Activated CD8-positive, alpha-beta T cell treated with anti-CD3 and anti-CD28 coated beads, Interleukin-2, amount 10 ng/mL, durations not matched to agents 7 days and 5 days (primary cell): Measurements from ENCODE around the gene PTPRZ1. TPM values are rescaled to one million over a fixed set of nuclear protein-coding genes. Genes with fewer than 3 reads are reported as not detected.

Experiments used
- ATAC-seq: fragments of 150-1000 bp; cut with Tn5 transposase; one replicate; pipeline ENCODE4 v1.10.0; 2021; ENCODE audit warnings: moderate library complexity
- CTCF ChIA-PET: fragments of 350-600 bp; sonication (Branson Sonifier 250); formaldehyde crosslinking; loops from one replicate; lab custom pipeline; 2021; ENCODE audit warnings: antibody characterized with exemption; lab: Charles Lee
- POLR2A ChIA-PET: fragments of 350-600 bp; sonication (Branson Sonifier 250); formaldehyde crosslinking; loops from one replicate; lab custom pipeline; 2021; ENCODE audit warnings: antibody characterized with exemption; lab: Charles Lee
- DNase-seq: peaks from one replicate; pipeline ENCODE4 v3.0.0-alpha.2; 2020
- H3K27ac Mint-ChIP-seq: one replicate; pipeline ENCODE4 v1.8.0; 2021; ENCODE audit warnings: mild to moderate bottlenecking, mixed read lengths
- H3K27me3 Mint-ChIP-seq: one replicate; pipeline ENCODE4 v1.8.0; 2021; ENCODE audit warnings: low read depth, mixed read lengths
- H3K36me3 Mint-ChIP-seq: one replicate; pipeline ENCODE4 v1.8.0; 2021; ENCODE audit warnings: low read depth, mixed read lengths
- H3K4me1 Mint-ChIP-seq: one replicate; pipeline ENCODE4 v1.8.0; 2021; ENCODE audit warnings: low read depth, mixed read lengths
- H3K4me3 Mint-ChIP-seq: one replicate; pipeline ENCODE4 v1.8.0; 2021; ENCODE audit warnings: mild to moderate bottlenecking, mixed read lengths
- H3K9me3 Mint-ChIP-seq: one replicate; pipeline ENCODE4 v1.8.0; 2022; ENCODE audit warnings: mixed read lengths; ENCODE audit not compliant: insufficient read depth
- total RNA-seq, 2 experiments: library from RNA; stranded (reverse); gene quantifications; one replicate each; pipeline ENCODE4 v1.2.3, GENCODE V29; 2021

The PTPRZ1 gene
- total RNA-seq, 2 experiments from 2014 or later: not detected

DNA sequence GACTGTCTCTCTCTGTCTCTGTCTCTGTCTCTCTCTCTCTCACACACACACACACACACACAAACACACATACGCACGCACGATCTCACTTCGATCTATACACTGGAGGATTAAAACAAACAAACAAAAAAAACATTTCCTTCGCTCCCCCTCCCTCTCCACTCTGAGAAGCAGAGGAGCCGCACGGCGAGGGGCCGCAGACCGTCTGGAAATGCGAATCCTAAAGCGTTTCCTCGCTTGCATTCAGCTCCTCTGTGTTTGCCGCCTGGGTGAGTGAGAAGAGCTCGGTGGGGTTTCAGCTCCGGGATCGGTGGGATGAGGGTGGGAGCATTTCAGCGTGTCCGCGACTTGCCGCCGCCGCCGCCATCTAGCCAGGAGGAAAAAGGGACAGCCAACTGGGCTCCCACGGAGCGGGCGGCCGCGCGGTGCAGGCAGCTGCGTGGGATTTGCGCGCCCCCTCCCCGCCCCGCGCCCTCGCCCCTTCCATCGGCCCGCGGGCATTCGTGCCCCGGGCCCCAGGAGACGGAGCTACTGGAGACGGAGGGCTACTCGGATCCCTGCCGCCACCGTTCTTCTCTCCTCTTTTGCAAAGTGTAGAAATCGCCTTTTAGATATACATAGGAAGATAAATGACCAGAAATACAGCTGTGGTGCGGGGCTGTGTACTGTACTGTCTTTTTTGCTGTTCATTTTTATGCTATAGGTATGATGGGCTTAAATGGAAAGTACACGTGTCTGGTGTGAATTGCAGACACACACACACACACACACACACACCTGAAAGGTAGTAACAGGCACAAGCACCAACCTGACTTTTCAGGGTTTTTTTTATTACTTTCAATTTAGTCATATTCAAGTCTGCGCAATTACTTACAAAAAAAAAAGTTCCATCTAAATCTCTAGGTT lies 581 bp downstream of the PTPRZ1 start:
- ChIA-PET POLR2A (no interaction called here), CTCF (no interaction called here)
- H3K27ac Mint-ChIP-seq: no peak overlapping the region
- DNase-seq: no peak
- no peak for ATAC-seq
- H3K36me3 Mint-ChIP-seq: peaks cover 2% of the 10 kb centered on the region
- peaks cover 37% of the 10 kb centered on the region for H3K27me3 Mint-ChIP-seq
- peak overlapping the region; percentile 2 for H3K4me3 Mint-ChIP-seq
- peaks cover 3% of the 10 kb centered on the region for H3K4me1 Mint-ChIP-seq
- no peaks in the 10 kb centered on the region for H3K9me3 Mint-ChIP-seq

- Mint-ChIP-seq H3K9me3 (no peaks in the 10 kb centered on the region), H3K36me3 (peaks cover 2% of the 10 kb centered on the region), H3K4me3 (no peak overlapping the region), H3K4me1 (peaks cover 3% of the 10 kb centered on the region), H3K27ac (no peak overlapping the region), H3K27me3 (peaks cover 37% of the 10 kb centered on the region)
- ATAC-seq (no peak), DNase-seq (no peak)
- ChIA-PET POLR2A (no interaction called here), CTCF (no interaction called here)
These were observed 1.3 kb downstream of the PTPRZ1 start for GRCh38 chr7:121874298-121874697.

- Mint-ChIP-seq H3K9me3 (no peaks in the 10 kb centered on the region), H3K4me1 (peaks cover 3% of the 10 kb centered on the region), H3K27ac (no peak overlapping the region), H3K27me3 (peaks cover 37% of the 10 kb centered on the region), H3K4me3 (no peak overlapping the region), H3K36me3 (peaks cover 2% of the 10 kb centered on the region)
- ChIA-PET CTCF (no interaction called here), POLR2A (no interaction called here)
- ATAC-seq (no peak), DNase-seq (no peak)
These were observed 2.2 kb downstream of the PTPRZ1 start for GRCh38 chr7:121875203-121875602.

GRCh38 chr7:121876656-121877500 lies 3.9 kb downstream of the PTPRZ1 start:
- no peak overlapping the region for H3K27ac Mint-ChIP-seq
- no peak for ATAC-seq

DNA sequence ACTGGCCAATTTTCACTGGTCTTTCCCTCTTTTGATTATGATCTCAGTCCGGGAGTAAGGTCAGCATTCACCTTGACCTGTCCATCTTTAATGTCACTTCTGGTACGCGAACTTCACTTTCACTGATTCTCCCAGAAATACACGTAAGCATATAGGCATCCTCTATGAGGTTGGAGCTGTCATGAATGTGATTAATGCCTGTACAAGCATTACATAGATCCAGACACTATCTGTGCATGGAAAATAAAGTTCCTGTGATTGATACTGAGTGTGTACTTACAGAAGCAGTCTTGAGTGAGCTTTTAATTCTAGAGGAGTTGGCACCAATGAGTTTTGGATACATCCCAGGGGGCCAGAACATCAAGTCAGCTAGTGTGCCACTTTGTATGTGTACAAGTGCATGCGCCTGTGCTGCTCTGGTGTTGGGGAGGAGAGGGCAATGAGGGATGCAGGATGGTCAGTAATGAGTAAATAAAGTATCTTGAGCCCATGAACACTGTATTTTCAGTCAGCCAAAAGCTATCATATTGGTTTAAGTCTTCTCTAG lies 6.0 kb downstream of the PTPRZ1 start:
- Mint-ChIP-seq H3K36me3 (no peaks in the 10 kb centered on the region), H3K4me3 (no peak overlapping the region), H3K27ac (no peak overlapping the region), H3K9me3 (no peaks in the 10 kb centered on the region), H3K4me1 (no peaks in the 10 kb centered on the region), H3K27me3 (peaks cover 12% of the 10 kb centered on the region)
- POLR2A ChIA-PET: no interaction called here
- CTCF ChIA-PET: no interaction called here
- DNase-seq (no peak), ATAC-seq (no peak)

More at GRCh38 chr7:121876656-121877500, 3.9 kb downstream of the PTPRZ1 start:
- ChIA-PET CTCF (no interaction called here), POLR2A (no interaction called here)
- Mint-ChIP-seq H3K36me3 (peaks cover 2% of the 10 kb centered on the region), H3K9me3 (no peaks in the 10 kb centered on the region), H3K27me3 (peaks cover 28% of the 10 kb centered on the region), H3K4me3 (no peak overlapping the region), H3K4me1 (peaks cover 3% of the 10 kb centered on the region)
- no peak for DNase-seq

- CTCF ChIA-PET: no interaction called here
- peaks cover 8% of the 10 kb centered on the region for H3K27me3 Mint-ChIP-seq
- H3K36me3 Mint-ChIP-seq: no peaks in the 10 kb centered on the region
- ATAC-seq (no peak), DNase-seq (no peak)
- POLR2A ChIA-PET: no interaction called here
- no peak overlapping the region for H3K27ac Mint-ChIP-seq
- no peaks in the 10 kb centered on the region for H3K9me3 Mint-ChIP-seq
- H3K4me1 Mint-ChIP-seq: no peaks in the 10 kb centered on the region
- H3K4me3 Mint-ChIP-seq: no peak overlapping the region
These were observed 6.6 kb downstream of the PTPRZ1 start for GRCh38 chr7:121879544-121879943.

GRCh38 chr7:121882731-121883130 lies 9.8 kb downstream of the PTPRZ1 start:
- POLR2A ChIA-PET: no interaction called here
- Mint-ChIP-seq H3K9me3 (no peaks in the 10 kb centered on the region), H3K27ac (no peak overlapping the region), H3K4me3 (no peak overlapping the region), H3K4me1 (no peaks in the 10 kb centered on the region), H3K36me3 (no peaks in the 10 kb centered on the region), H3K27me3 (no peaks in the 10 kb centered on the region)
- DNase-seq (no peak), ATAC-seq (no peak)
- CTCF ChIA-PET: no interaction called here

DNA sequence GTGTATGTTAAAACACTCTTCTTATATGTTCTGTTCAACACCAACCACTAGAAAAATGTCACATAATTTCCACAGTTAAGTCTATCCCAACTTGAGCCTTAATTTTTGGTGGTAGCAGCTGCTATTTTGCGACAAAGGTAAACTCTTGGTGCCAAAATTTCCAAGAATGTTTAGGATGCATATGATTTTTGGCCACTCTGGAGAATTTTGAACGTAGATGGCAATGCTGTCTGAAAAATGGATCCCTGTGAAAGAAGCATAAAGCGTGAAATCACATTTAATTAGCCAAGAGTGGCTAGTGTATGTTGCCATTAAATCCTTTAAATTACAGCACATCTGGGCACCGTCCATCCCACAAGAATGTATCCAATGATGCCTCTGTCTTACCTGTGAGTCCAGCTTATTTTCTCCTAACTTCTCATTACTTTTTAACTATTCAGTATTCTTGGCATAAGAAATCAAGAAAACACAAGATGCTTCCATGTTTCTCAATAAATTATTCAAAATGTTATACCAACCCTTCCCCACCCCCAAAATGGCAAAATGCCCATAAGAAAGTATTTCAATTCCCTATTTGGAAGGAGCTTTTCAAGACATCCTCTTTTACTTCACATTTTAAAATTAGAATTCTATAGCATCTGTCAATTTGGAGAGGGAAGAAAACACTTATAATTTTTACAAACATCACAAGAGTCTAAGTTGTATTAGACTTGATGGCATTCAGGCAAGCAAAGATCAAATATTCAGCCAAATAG lies 12.4 kb downstream of the PTPRZ1 start:
- ChIA-PET POLR2A (no interaction called here), CTCF (no interaction called here)
- no peak overlapping the region for H3K4me3 Mint-ChIP-seq
- no peaks in the 10 kb centered on the region for H3K9me3 Mint-ChIP-seq
- no peaks in the 10 kb centered on the region for H3K27me3 Mint-ChIP-seq
- DNase-seq: no peak
- no peaks in the 10 kb centered on the region for H3K36me3 Mint-ChIP-seq
- no peaks in the 10 kb centered on the region for H3K4me1 Mint-ChIP-seq
- H3K27ac Mint-ChIP-seq: no peak overlapping the region
- no peak for ATAC-seq

GRCh38 chr7:121887634-121888033 lies 14.7 kb downstream of the PTPRZ1 start:
- Mint-ChIP-seq H3K9me3 (no peaks in the 10 kb centered on the region), H3K4me1 (no peaks in the 10 kb centered on the region), H3K27ac (no peak overlapping the region), H3K4me3 (no peak overlapping the region), H3K27me3 (no peaks in the 10 kb centered on the region), H3K36me3 (no peaks in the 10 kb centered on the region)
- DNase-seq: no peak
- POLR2A ChIA-PET: no interaction called here
- ATAC-seq: no peak
- CTCF ChIA-PET: no interaction called here

DNA sequence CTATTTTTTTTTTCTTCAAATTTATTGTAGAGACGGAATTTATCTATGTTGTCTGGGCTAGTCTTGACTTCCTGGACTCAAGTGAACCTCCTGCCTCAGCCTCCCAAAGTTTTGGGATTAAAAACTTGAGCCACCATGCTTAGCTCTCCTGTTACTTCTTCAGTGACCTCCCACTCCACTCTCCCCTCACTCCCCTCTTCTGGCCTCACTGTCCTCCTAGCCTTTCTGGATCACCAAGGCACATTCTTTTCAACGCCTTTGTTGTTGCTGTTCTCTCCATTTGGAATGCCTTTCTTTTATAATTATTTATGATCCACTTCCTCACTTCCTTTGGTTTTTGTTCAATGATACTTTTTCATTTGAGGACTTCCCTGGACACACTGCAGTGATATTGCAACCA lies 17.9 kb downstream of the PTPRZ1 start:
- CTCF ChIA-PET: interaction anchor here (0.6 kb wide), 1 partner anchor 1263 kb away, joined by 4 read pairs; no protein-coding TSS in a partner anchor
- Mint-ChIP-seq H3K27ac (no peak overlapping the region), H3K4me1 (no peaks in the 10 kb centered on the region), H3K27me3 (no peaks in the 10 kb centered on the region), H3K36me3 (no peaks in the 10 kb centered on the region), H3K4me3 (no peak overlapping the region), H3K9me3 (no peaks in the 10 kb centered on the region)
- POLR2A ChIA-PET: no interaction called here
- ATAC-seq (no peak), DNase-seq (no peak)

DNA sequence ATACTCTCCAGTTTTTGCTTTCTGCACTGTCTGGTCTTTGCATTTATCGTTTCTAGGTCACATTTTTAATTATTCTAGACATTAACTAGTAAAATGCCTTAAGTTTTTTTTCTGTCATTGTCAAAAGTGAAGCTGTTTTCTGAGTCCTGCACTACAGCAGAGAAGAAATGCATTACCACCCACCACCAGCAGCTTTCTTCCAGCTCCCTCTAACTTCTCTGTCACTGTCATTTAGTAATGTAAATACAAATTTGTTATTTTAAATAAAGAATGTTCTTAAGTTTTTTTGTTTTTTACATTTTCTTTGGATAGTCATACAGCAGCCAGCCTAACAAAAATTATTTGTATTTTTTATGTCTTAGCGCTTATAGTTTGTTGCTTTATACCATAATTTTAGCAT lies 18.8 kb downstream of the PTPRZ1 start:
- H3K4me3 Mint-ChIP-seq: no peak overlapping the region
- CTCF ChIA-PET: no interaction called here
- H3K4me1 Mint-ChIP-seq: no peaks in the 10 kb centered on the region
- POLR2A ChIA-PET: no interaction called here
- no peaks in the 10 kb centered on the region for H3K27me3 Mint-ChIP-seq
- no peak for ATAC-seq
- H3K27ac Mint-ChIP-seq: no peak overlapping the region
- DNase-seq: no peak
- no peaks in the 10 kb centered on the region for H3K36me3 Mint-ChIP-seq
- no peaks in the 10 kb centered on the region for H3K9me3 Mint-ChIP-seq
